ENCODE measurements around the gene PSPC1.

DNA sequence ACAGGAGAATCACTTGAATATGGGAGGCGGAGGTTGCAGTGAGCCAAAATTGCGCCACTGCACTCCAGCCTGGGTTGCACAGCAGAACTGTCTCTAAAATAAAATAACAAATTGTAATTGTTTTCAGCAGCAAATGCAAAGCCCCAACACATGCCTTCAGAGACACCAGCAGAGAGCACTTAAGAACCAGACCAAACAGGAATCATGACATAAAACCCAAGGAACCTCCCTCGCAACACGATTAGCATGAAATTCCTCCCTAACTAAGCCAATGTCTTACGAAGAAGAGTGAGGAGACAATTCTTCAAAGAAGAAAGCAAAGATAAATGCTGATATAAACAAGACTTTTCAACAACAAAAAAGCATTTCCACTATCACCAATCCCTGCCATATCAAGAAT is 40.1 kb downstream of the PSPC1 start:
- TF ChIP-seq CTCF (IDR thresholded peaks at IDR 0.05; ENCODE audit: poor library complexity, severe bottlenecking) (no peak), SMC3 (conservative IDR thresholded peaks at IDR 0.05; ENCODE audit: poor library complexity) (no peak), POLR2AphosphoS5 (IDR thresholded peaks at IDR 0.05) (no peak), EZH2 (IDR thresholded peaks at IDR 0.05; ENCODE audit: borderline replicate concordance, insufficient read depth, low read length, poor library complexity, severe bottlenecking) (no peak), EP300 (conservative IDR thresholded peaks at IDR 0.05; ENCODE audit: poor library complexity, severe bottlenecking) (no peak)
